Esophagus muscularis mucosa (tissue), 3 donors: ENCODE measurements around the gene LY9.

Source experiments
- CTCF ChIP-seq, 3 experiments: fragments of 200-600 bp in 2 of 3; fragments of 450-650 bp in 1 of 3; sonication (generic) in 2 of 3; IDR thresholded peaks; one replicate each; pipeline ENCODE4 v1.5.1; 2017 to 2019; ENCODE audit warnings: antibody characterized with exemption in 3 of 3, mild to moderate bottlenecking in 2 of 3, moderate library complexity in 1 of 3
- POLR2A ChIP-seq: fragments of 450-650 bp; IDR thresholded peaks from one replicate; pipeline ENCODE4 v1.6.1; 2017; ENCODE audit warnings: antibody characterized with exemption, moderate library complexity, mild to moderate bottlenecking, low read depth

GRCh38 chr1:160748181-160748877 is 47.6 kb upstream of the LY9 start:
- TF ChIP-seq CTCF (IDR thresholded peaks at IDR 0.05) (no peak), POLR2A (no peak)
